Activated gamma-delta T cell treated with anti-CD3 and anti-CD28 coated beads, Interleukin-2, amount 50 U/mL, for 16 hours (primary cell): Measurements from ENCODE around the gene CLASP1.
"Not testable (repeated sequence)": the region's sequence is repeated elsewhere in the genome, so short reads cannot be mapped to it uniquely, and the experiment has no call there.

Source experiments
- DNase-seq: peaks from one replicate; pipeline ENCODE4 v3.0.0-alpha.2; 2020; ENCODE audit warnings: low read depth

Gene CLASP1

GRCh38 chr2:121649149-121649595, at the start of gene CLASP1:
Gene CLASP1, minus strand, starts transcription at chr2:121649462. Its CDS starts 43,567 bp downstream, at chr2:121605895.
- no peak for DNase-seq

GRCh38 chr2:121698318-121698930, 49.2 kb upstream of the CLASP1 start:
- DNase-seq, result no peak

- no peak for DNase-seq
These were observed 47.9 kb upstream of the CLASP1 start for GRCh38 chr2:121697108-121697631.

- DNase-seq, result no peak
These were observed 47.2 kb upstream of the CLASP1 start for GRCh38 chr2:121696410-121696930.

GRCh38 chr2:121695171-121695451, 45.8 kb upstream of the CLASP1 start:
- DNase-seq, result no peak

DNA sequence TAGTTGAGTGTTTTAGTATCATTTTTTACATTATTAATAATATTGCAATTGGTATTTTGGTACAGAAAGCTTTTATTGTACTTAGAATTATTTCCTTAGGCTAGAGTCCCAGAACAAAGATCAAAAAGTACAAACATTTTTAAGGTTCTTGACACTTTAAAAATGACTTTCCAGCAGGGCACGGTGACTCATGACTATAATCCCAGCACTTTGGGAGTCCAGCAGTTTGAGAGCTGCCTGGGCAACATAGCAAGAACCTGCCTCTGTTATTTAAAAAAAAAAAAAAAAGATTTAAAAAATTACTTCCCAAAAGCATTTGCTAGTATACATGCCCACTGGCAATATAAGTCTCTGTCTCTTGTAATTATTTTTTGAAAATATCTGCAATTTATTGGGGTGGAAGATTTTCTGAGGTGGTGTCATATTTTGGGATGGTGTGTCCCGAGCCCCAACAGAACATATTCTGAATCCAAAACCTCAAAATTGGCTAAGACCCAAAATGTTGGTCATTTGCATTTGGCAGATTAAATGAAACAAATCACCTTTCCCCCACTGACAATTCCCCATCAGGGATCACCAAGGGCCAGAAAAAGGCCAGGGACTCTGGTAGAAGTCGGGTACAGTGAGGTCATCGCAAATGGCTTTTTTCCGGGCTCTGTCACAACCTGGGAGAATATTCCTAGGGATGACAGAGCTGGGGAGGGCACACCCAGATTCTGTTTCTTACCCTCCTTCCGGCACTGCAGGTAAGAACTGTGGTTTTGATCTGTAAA, 45.3 kb upstream of the CLASP1 start:
- DNase-seq, result no peak

DNA sequence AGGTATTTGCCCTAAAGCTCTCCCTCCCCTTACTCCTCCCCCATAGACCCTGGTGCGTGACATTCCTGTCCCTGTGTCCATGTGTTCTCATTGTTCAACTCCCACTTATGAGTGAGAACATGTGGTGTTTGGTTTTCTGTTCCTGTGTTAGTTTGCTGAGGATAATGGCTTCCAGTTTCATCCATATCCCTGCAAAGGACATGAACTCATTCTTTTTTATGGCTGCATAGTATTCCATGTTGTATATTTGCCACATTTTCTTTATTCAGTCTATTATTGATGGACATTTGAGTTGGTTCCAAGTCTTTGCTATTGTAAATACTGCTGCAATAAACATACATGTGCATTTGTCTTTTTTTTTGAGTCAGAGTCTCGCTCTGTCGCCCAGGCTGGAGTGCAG, 41.3 kb upstream of the CLASP1 start:
- not testable (repeated sequence) for DNase-seq

DNA sequence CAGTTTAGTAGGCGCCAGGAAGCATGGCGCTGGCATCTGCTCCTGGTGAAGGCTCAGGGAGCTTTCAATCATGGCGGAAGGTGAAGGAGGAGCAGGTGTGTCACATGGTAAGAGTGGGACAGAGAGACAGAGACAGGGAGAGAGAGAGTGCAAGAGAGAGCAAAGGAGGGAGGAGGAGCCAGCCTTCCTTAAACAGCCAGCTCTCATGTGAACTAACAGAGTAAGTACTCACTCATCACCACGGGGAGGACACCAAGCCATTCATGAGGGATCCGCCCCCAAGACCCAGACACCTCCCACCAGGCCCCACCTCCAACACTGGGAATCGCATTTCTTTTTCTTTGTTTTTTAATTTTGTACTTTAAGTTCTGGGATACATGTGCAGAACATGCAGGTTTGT, 40.8 kb upstream of the CLASP1 start:
- DNase-seq, result no peak

- DNase-seq, result no peak
These were observed 40.1 kb upstream of the CLASP1 start for GRCh38 chr2:121689356-121689755.

GRCh38 chr2:121688820-121689219, 39.6 kb upstream of the CLASP1 start:
- no peak for DNase-seq

GRCh38 chr2:121686902-121687301, 37.6 kb upstream of the CLASP1 start:
- no peak for DNase-seq

- DNase-seq, result no peak
These were observed 37.0 kb upstream of the CLASP1 start for GRCh38 chr2:121686218-121686617.

DNA sequence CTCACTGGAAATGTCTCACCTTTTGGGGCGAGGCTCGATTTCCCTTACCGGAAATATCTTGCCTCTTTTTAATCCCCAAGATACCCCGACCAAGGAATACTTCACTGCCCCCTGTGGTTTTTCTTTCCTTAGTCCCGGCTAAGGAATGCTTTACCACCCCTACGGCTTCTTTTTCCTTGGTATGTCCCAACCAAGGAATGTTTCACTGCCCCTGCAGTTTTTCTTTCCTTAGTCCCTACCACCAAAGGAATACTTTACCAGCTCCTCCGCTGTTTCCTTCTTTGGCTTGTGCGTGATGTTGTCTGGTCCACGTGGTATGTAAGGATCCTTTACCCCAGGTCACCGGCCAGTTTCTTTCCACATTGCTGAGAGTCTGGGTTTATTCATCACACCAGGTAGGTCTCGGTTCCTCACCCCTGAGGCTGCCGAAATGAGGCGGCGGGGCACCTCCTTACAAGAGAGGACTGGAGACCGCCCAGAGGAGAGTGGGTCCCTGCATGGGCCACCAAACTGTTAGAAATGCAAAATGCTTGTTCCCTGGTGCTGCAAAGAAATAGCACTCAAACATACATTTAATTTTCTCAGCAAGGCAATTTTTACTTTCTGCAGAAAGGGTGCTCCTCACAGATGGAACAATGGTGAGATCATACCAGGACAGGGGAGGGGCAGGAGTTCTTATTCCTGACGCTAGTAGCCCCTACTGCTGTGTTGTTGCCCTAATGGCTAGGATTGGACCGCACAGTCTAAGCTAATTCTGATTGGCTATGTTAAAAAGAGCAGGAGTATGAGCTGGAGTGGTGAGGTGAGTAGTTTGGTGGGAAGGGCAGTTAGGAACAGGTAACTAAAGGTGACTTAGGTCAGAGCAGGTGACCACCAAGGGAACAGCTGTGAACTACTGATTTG, 33.4 kb upstream of the CLASP1 start:
- no peak for DNase-seq

DNA sequence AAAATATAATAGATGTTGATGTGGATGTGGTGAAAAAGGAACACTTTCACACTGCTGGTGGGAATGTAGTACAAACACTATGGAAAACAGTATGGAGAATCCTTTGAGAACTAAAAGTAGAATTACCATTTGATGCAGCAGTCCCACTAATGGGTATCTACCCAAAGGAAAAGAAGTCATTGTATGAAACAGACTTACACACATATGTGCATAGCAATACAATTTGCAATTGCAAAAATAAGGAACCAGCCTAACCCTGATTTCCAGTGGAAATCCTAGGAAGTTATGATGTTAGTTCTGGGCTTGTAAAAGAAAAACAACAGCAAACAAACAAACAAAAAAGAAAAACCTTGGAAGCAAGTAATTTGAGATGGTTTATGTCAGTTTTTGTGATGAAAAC, 28.6 kb upstream of the CLASP1 start:
- DNase-seq, result no peak

DNA sequence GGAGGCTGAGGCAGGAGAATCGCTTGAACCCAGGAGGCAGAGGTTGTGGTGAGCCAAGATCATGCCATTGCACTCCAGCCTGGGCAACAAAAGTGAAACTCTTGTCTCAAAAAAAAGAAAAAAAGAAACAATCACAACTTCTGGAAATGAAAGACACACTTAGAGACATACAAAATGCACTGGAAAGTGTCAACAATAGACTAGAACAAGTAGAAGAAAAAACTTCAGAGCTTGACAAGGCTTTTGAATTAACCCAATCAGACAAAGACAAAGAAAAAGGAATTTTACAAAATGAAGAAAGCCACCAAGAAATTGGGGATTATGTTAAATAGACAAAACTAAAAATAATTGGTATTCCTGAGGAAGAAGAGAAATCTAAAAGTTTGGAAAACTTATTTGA, 22.4 kb upstream of the CLASP1 start:
- not testable (repeated sequence) for DNase-seq

GRCh38 chr2:121670181-121670580, 20.9 kb upstream of the CLASP1 start:
- DNase-seq, result no peak

- no peak for DNase-seq
These were observed 18.4 kb upstream of the CLASP1 start for GRCh38 chr2:121667618-121668017.

GRCh38 chr2:121666042-121666441, 16.8 kb upstream of the CLASP1 start:
- no peak for DNase-seq

DNA sequence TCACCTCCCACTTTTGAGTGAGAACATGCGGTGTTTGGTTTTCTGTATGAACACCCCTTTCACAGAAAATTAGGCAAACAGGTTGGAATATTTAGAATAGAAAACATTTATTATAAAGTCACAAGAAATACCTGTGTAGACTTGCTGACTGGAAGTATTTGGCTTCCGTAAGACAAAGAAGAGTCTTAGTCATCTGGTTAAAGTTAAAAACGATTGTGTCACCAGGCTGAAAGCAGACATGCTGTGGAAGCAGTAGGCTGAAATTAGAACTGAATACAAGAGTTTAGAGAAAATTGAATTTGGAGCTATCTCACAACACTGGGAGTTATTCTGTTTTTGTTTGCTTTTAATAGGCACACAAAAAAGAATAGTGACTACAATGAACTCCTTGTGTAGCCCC, 16.2 kb upstream of the CLASP1 start:
- no peak for DNase-seq

DNA sequence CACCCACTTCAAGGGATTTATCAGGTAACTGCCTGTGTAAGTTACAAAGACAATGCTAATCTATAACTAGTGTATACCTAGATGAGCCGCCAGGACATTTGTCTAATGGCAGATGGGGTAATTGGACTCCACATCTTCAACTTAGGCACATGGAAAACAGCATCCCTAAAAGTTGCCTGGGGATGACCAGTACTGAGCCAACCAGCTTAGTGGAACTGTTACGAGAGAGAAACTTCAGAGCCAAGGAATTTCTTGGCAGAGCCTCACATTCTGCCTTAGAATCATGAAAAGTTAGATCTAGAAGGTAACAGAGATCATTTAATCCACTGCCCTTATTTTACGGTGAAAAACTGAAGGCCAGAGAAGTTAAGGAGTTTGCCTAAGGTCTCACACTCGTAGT, 15.5 kb upstream of the CLASP1 start:
- DNase-seq, result no peak

- DNase-seq, result no peak
These were observed 14.8 kb upstream of the CLASP1 start for GRCh38 chr2:121664086-121664485.

GRCh38 chr2:121663434-121663833, 14.2 kb upstream of the CLASP1 start:
- DNase-seq, result no peak
